GM12878 (cell line): Measurements from ENCODE around the gene RAB32.

Source experiments
- HDAC2 ChIP-seq: fragments of 200-600 bp; sonication (generic); IDR thresholded peaks from 2 replicates; pipeline ENCODE4 v1.6.1; 2017
- POLR2A ChIP-seq: IDR thresholded peaks from 2 replicates; pipeline ENCODE4 v1.6.1; 2011; ENCODE audit warnings: low read depth, mild to moderate bottlenecking, low read length
- POLR2AphosphoS5 ChIP-seq: IDR thresholded peaks from 2 replicates; pipeline ENCODE4 v1.6.1; 2011; ENCODE audit warnings: mild to moderate bottlenecking, low read length, inconsistent platforms
- RCOR1 ChIP-seq: conservative IDR thresholded peaks from 2 replicates; pipeline ENCODE4 v1.6.1; 2012; ENCODE audit warnings: low read depth, low read length, improper control_type of control experiment
- YY1 ChIP-seq: IDR thresholded peaks from 2 replicates; pipeline ENCODE4 v1.6.1; 2011; ENCODE audit warnings: low read depth, mild to moderate bottlenecking, low read length
- TF ChIP-seq, protein P1 (sequence below): IDR thresholded peaks from 2 replicates; pipeline ENCODE4 v1.6.1; 2012; ENCODE audit warnings: low read depth, low read length, improper control_type of control experiment
- TF ChIP-seq, protein P2 (sequence below): IDR thresholded peaks from 2 replicates; pipeline ENCODE4 v1.6.1; 2012; ENCODE audit warnings: low read depth, low read length, improper control_type of control experiment

DNA sequence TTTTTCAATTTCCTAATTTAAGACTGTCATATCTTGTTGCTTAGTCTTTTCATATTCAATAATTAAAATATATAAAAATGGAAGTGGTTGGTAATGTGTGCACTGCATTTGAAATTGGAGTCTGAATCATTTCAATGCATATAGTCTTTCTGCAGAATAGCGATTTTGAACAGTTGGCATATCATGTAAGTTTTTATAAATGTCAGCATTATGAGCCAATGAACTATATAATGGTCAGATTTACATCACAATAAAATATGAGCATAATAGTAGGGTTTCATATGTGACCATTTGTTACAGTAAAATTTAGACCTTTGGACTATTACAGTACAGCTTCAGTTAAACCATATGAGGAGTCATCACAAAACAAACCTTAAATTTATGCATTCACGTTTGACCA is 4.3 kb downstream of the RAB32 start:
- TF ChIP-seq RCOR1 (no peak), POLR2A (no peak), HDAC2 (no peak), YY1 (no peak), POLR2AphosphoS5 (no peak)
- TF ChIP-seq, protein P1, sequence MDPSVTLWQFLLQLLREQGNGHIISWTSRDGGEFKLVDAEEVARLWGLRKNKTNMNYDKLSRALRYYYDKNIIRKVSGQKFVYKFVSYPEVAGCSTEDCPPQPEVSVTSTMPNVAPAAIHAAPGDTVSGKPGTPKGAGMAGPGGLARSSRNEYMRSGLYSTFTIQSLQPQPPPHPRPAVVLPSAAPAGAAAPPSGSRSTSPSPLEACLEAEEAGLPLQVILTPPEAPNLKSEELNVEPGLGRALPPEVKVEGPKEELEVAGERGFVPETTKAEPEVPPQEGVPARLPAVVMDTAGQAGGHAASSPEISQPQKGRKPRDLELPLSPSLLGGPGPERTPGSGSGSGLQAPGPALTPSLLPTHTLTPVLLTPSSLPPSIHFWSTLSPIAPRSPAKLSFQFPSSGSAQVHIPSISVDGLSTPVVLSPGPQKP: no peak
- TF ChIP-seq, protein P2, sequence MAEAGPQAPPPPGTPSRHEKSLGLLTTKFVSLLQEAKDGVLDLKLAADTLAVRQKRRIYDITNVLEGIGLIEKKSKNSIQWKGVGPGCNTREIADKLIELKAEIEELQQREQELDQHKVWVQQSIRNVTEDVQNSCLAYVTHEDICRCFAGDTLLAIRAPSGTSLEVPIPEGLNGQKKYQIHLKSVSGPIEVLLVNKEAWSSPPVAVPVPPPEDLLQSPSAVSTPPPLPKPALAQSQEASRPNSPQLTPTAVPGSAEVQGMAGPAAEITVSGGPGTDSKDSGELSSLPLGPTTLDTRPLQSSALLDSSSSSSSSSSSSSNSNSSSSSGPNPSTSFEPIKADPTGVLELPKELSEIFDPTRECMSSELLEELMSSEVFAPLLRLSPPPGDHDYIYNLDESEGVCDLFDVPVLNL: no peak
